HepG2 (cell line): ENCODE results near the gene TIFAB. TPM values are rescaled to one million over a fixed set of nuclear protein-coding genes. Genes with fewer than 3 reads are reported as not detected.
A peak's percentile ranks its signal among the peaks of the same experiment; 100 is the strongest.

Experiments used
- HCFC1 ChIP-seq: fragments of 150-350 bp; IDR thresholded peaks from 2 replicates; pipeline ENCODE4 v1.6.1; 2014; ENCODE audit warnings: low read depth, low read length
- KLF16 ChIP-seq, 2 experiments: sonication (generic) in 1 of 2; formaldehyde crosslinking in 1 of 2; IDR thresholded peaks; 2 replicates each; pipeline versions ENCODE4 v1.6.1 to v1.8.0; 2016 to 2023; ENCODE audit warnings: missing genetic modification reagents in 2 of 2, missing compliant biosample characterization in 1 of 2
- KLF6 ChIP-seq: IDR thresholded peaks from 2 replicates; pipeline ENCODE4 v1.8.0; 2016; ENCODE audit warnings: missing biosample characterization, missing genetic modification reagents
- MTA3 ChIP-seq: sonication (generic); formaldehyde crosslinking; IDR thresholded peaks from 2 replicates; pipeline ENCODE4 v1.4.0; 2020; ENCODE audit warnings: missing genetic modification reagents
- MXI1 ChIP-seq: IDR thresholded peaks from 3 replicates; pipeline ENCODE4 v1.6.1; 2012; ENCODE audit warnings: low read depth, low read length, inconsistent platforms, borderline replicate concordance
- PHF21A ChIP-seq: sonication (generic); formaldehyde crosslinking; IDR thresholded peaks from 2 replicates; pipeline ENCODE4 v1.5.0; 2020; ENCODE audit warnings: mild to moderate bottlenecking, missing genetic modification reagents
- SETDB1 ChIP-seq: sonication (generic); formaldehyde crosslinking; IDR thresholded peaks from 2 replicates; pipeline ENCODE4 v1.5.1; 2020; ENCODE audit warnings: missing genetic modification reagents, mild to moderate bottlenecking, borderline replicate concordance
- SMARCE1 ChIP-seq: fragments of 450-650 bp; IDR thresholded peaks from 2 replicates; pipeline ENCODE4 v1.6.1; 2017; ENCODE audit warnings: borderline replicate concordance
- STAT5B ChIP-seq: sonication (generic); formaldehyde crosslinking; IDR thresholded peaks from 2 replicates; pipeline ENCODE4 v1.4.0; 2020; ENCODE audit warnings: missing genetic modification reagents
- TSC22D2 ChIP-seq: sonication (generic); formaldehyde crosslinking; IDR thresholded peaks from 2 replicates; pipeline ENCODE4 v1.5.1; 2020; ENCODE audit warnings: missing genetic modification reagents, mild to moderate bottlenecking, borderline replicate concordance
- YEATS2 ChIP-seq: sonication (generic); formaldehyde crosslinking; IDR thresholded peaks from 2 replicates; pipeline ENCODE4 v1.4.0; 2020; ENCODE audit warnings: missing genetic modification reagents, borderline replicate concordance
- ZKSCAN5 ChIP-seq: sonication (generic); formaldehyde crosslinking; IDR thresholded peaks from 2 replicates; pipeline ENCODE4 v1.5.1; 2020; ENCODE audit warnings: mild to moderate bottlenecking, missing genetic modification reagents
- ZNF33B ChIP-seq: sonication (generic); formaldehyde crosslinking; IDR thresholded peaks from 2 replicates; pipeline ENCODE4 v1.5.1; 2020; ENCODE audit warnings: mild to moderate bottlenecking, missing genetic modification reagents
- ZNF431 ChIP-seq: sonication (generic); formaldehyde crosslinking; IDR thresholded peaks from 2 replicates; pipeline ENCODE4 v1.9.0; 2022; ENCODE audit warnings: missing genetic modification reagents, low read depth, mild to moderate bottlenecking, borderline replicate concordance
- ZNF598 ChIP-seq: sonication (generic); formaldehyde crosslinking; IDR thresholded peaks from 2 replicates; pipeline ENCODE4 v1.5.1; 2020; ENCODE audit warnings: mild to moderate bottlenecking, missing genetic modification reagents, borderline replicate concordance
- ZNF670 ChIP-seq: sonication (generic); formaldehyde crosslinking; IDR thresholded peaks from 2 replicates; pipeline ENCODE4 v1.8.0; 2022; ENCODE audit warnings: mild to moderate bottlenecking, missing genetic modification reagents, borderline replicate concordance
- ZNF788 ChIP-seq: sonication (generic); formaldehyde crosslinking; IDR thresholded peaks from 2 replicates; pipeline ENCODE4 v1.5.0; 2020; ENCODE audit warnings: mild to moderate bottlenecking, missing genetic modification reagents, borderline replicate concordance
- polyA plus RNA-seq, 8 experiments: library from polyadenylated mRNA; depleted of rRNA in 3 of 8; stranded (reverse) in 7 of 8; unstranded in 1 of 8; fragments of >200 nt; fragmentation: Illumina TruSeq in 4 of 8; extraction: Trizol in 4 of 8; gene quantifications; 2 replicates each; pipeline versions ENCODE4 v1.2.1 to v1.2.3, GENCODE V29; 2011 to 2016; ENCODE audit warnings: low read depth in 4 of 8, missing spikeins in 1 of 8, mixed read lengths in 1 of 8; ENCODE audit not compliant: insufficient read depth in 1 of 8
- total RNA-seq, 5 experiments: library from RNA; depleted of rRNA; stranded (reverse); fragments of >200 nt; fragmentation: Illumina TruSeq; extraction: Trizol; gene quantifications; 2 replicates each; pipeline ENCODE4 v1.2.3, GENCODE V29; 2016; ENCODE audit warnings: low read depth in 1 of 5
- TF ChIP-seq, protein P1 (sequence below): sonication (generic); formaldehyde crosslinking; IDR thresholded peaks from 2 replicates; pipeline ENCODE4 v1.5.0; 2020; ENCODE audit warnings: missing genetic modification reagents, mild to moderate bottlenecking, borderline replicate concordance
- TF ChIP-seq, protein P2 (sequence below): sonication (generic); formaldehyde crosslinking; IDR thresholded peaks from 2 replicates; pipeline ENCODE4 v1.4.0; 2020; ENCODE audit warnings: missing genetic modification reagents
- TF ChIP-seq, protein P3 (sequence below): sonication (generic); formaldehyde crosslinking; IDR thresholded peaks from 2 replicates; pipeline ENCODE4 v1.5.1; 2020; ENCODE audit warnings: missing genetic modification reagents, mild to moderate bottlenecking, borderline replicate concordance
- TF ChIP-seq, protein P4 (sequence below): sonication (generic); formaldehyde crosslinking; IDR thresholded peaks from 2 replicates; pipeline ENCODE4 v1.4.0; 2020; ENCODE audit warnings: missing genetic modification reagents

TIFAB gene
- total and polyA plus RNA-seq, 2 of the 13 experiments (the other 11 are each of a cell fraction or from before 2014, with no cell fraction given) = not detected

DNA sequence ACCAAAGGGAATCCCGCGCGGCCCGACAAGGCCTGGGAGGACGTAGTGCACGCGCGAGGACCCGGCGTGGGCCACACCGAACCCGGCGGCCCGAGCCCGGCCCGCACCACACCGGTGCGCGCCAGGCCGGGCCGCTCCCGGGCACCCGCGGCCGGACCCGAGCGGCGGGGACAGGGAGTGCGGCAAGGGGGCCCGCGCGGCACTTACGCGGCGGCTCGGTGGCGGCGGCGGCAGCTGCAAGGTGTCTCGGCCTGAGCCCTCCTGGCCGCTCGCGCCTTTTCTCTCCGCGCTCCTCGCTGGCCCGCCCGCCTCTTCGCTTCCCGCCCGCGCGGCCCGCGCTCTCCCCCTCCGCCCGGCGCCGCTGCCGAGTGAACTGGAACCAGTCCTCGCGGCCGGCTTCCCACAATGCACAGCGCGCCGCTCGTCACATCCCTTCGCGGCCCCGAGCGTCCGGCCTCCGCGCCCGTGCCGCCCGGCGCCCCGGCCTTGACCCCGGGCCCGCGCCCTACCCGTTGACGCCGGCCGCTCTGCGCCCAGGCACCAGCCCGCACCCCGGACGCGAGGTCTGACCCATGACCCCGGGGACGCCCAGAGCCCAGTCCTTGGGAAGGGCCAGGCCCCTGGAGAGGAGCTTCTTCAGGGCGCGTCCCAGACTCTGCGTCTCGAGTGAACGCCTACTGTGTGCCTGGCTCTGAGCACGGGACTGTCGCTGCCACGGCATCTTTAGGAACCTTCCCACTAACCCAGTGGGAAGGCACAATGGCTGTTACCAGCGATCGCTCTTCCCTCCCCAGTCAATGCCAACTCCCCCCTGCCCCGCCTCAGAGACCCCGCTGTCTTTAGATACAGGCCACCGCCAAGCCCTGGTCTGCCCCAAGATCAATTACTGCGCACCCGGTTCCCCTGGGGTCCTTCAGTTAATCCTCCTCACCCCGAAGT is 53.0 kb downstream of the TIFAB start, which contains the start of gene MACROH2A1 (continued):
- TF ChIP-seq ZKSCAN5 (CRISPR knock-in tag) (no peak), ZNF670 (CRISPR knock-in tag) (no peak), ZNF431 (CRISPR knock-in tag) (no peak), SMARCE1 (no peak), MXI1 (peak; percentile 50; the same call in 1 of the 3 replicates), KLF16 (CRISPR knock-in tag; IDR thresholded peaks at IDR 0.05) (peak in 1 of 2 experiments; percentile 43; a peak in 2 of 4 replicates), ZNF788 (CRISPR knock-in tag) (peak; percentile 71; the same call in 1 of the 2 replicates), MTA3 (CRISPR knock-in tag) (no peak), SETDB1 (CRISPR knock-in tag) (no peak), ZNF598 (CRISPR knock-in tag) (no peak; the same call in 1 of the 2 replicates), YEATS2 (CRISPR knock-in tag) (no peak), HCFC1 (peak; percentile 19; the same call in 1 of the 2 replicates), ZNF33B (CRISPR knock-in tag) (no peak), TSC22D2 (CRISPR knock-in tag) (peak; percentile 35; the same call in 1 of the 2 replicates), STAT5B (CRISPR knock-in tag) (no peak), PHF21A (CRISPR knock-in tag) (peak; percentile 53; the same call in 1 of the 2 replicates), KLF6 (peak; percentile 68; the same call in 1 of the 2 replicates)
- TF ChIP-seq, protein P1, sequence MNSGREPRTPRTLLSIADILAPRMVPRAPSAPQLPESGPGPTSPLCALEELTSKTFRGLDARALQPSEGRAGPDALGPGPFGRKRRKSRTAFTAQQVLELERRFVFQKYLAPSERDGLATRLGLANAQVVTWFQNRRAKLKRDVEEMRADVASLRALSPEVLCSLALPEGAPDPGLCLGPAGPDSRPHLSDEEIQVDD = 0 out of 2 replicates have a peak, but pooled peaks have one; percentile 38
- TF ChIP-seq, protein P2, sequence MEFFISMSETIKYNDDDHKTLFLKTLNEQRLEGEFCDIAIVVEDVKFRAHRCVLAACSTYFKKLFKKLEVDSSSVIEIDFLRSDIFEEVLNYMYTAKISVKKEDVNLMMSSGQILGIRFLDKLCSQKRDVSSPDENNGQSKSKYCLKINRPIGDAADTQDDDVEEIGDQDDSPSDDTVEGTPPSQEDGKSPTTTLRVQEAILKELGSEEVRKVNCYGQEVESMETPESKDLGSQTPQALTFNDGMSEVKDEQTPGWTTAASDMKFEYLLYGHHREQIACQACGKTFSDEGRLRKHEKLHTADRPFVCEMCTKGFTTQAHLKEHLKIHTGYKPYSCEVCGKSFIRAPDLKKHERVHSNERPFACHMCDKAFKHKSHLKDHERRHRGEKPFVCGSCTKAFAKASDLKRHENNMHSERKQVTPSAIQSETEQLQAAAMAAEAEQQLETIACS (CRISPR knock-in tag) = peak; percentile 57; the same call in 1 of the 2 replicates
- TF ChIP-seq, protein P3, sequence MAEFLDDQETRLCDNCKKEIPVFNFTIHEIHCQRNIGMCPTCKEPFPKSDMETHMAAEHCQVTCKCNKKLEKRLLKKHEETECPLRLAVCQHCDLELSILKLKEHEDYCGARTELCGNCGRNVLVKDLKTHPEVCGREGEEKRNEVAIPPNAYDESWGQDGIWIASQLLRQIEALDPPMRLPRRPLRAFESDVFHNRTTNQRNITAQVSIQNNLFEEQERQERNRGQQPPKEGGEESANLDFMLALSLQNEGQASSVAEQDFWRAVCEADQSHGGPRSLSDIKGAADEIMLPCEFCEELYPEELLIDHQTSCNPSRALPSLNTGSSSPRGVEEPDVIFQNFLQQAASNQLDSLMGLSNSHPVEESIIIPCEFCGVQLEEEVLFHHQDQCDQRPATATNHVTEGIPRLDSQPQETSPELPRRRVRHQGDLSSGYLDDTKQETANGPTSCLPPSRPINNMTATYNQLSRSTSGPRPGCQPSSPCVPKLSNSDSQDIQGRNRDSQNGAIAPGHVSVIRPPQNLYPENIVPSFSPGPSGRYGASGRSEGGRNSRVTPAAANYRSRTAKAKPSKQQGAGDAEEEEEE (CRISPR knock-in tag) = no peak
- TF ChIP-seq, protein P4, sequence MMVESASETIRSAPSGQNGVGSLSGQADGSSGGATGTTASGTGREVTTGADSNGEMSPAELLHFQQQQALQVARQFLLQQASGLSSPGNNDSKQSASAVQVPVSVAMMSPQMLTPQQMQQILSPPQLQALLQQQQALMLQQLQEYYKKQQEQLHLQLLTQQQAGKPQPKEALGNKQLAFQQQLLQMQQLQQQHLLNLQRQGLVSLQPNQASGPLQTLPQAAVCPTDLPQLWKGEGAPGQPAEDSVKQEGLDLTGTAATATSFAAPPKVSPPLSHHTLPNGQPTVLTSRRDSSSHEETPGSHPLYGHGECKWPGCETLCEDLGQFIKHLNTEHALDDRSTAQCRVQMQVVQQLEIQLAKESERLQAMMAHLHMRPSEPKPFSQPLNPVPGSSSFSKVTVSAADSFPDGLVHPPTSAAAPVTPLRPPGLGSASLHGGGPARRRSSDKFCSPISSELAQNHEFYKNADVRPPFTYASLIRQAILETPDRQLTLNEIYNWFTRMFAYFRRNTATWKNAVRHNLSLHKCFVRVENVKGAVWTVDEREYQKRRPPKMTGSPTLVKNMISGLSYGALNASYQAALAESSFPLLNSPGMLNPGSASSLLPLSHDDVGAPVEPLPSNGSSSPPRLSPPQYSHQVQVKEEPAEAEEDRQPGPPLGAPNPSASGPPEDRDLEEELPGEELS (CRISPR knock-in tag) = no peak
